Measurements from ENCODE around the gene OR6V1. TPM values are rescaled to one million over a fixed set of nuclear protein-coding genes. Genes with fewer than 3 reads are reported as not detected.
"Not testable (repeated sequence)": the region's sequence is repeated elsewhere in the genome, so short reads cannot be mapped to it uniquely, and the experiment has no call there.

The OR6V1 gene
- total and polyA plus RNA-seq, 2 donors = 0.02 TPM; not detected in 1

GRCh38 chr7:143050931-143051330 lies 1.2 kb upstream of the OR6V1 start:
- no peak for DNase-seq (ENCODE audit: low read depth in 6 of 9, low spot score in 9 of 9)
- Histone ChIP-seq H3K4me3 (ENCODE audit: low read length in 2 of 2) (no peak overlapping the region), H3K27me3 (ENCODE audit: control insufficient read depth in 2 of 2, insufficient read depth in 1 of 2, low read length in 1 of 2) (no peaks in the 10 kb centered on the region), H3K4me1 (ENCODE audit: control insufficient read depth in 2 of 2, insufficient read depth in 2 of 2, low read length in 2 of 2) (no peaks in the 10 kb centered on the region), H3K36me3 (ENCODE audit: control insufficient read depth in 2 of 2, insufficient read depth in 2 of 2, low read length in 1 of 2) (no peaks in the 10 kb centered on the region), H3K27ac (ENCODE audit: low read depth in 1 of 2, low read length in 1 of 2) (no peak overlapping the region), H3K9me3 (ENCODE audit: control insufficient read depth in 2 of 2, insufficient read depth in 1 of 2, low read length in 1 of 2) (peaks cover 0 to 3% of the 10 kb centered on the region in 2 donors)
- WGBS = 88% methylated on average over 9 of the region's 9 CpGs

DNA sequence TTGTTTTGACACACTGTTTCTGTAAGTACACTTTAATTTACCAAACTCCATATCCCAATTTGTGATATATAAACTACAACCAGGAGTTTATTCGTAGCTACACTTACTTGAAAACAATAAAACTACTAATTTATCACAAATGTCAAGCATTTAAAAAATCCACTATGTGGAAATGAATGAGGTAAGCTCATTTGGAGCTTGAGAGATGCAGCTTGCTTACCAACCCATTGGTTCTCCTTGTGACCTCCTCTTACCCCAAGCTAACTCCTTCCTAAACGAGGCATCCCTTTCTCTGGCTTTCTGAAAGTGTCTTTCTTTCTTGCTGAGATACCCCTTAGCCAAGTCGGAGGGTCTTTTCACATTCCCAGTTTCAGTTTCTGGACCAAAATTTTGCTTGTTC lies 2.5 kb downstream of the OR6V1 start:
- Histone ChIP-seq H3K9me3 (ENCODE audit: control insufficient read depth in 2 of 2, insufficient read depth in 1 of 2, low read length in 1 of 2) (peaks cover 0 to 3% of the 10 kb centered on the region in 2 donors), H3K27me3 (ENCODE audit: control insufficient read depth in 2 of 2, insufficient read depth in 1 of 2, low read length in 1 of 2) (no peaks in the 10 kb centered on the region), H3K36me3 (ENCODE audit: control insufficient read depth in 2 of 2, insufficient read depth in 2 of 2, low read length in 1 of 2) (no peaks in the 10 kb centered on the region), H3K4me1 (ENCODE audit: control insufficient read depth in 2 of 2, insufficient read depth in 2 of 2, low read length in 2 of 2) (no peaks in the 10 kb centered on the region), H3K27ac (ENCODE audit: low read depth in 1 of 2, low read length in 1 of 2) (no peak overlapping the region), H3K4me3 (ENCODE audit: low read length in 2 of 2) (no peak overlapping the region)
- WGBS = 94% methylated on average over 3 of the region's 3 CpGs
- no peak for DNase-seq (ENCODE audit: low read depth in 6 of 9, low spot score in 9 of 9)

- Histone ChIP-seq H3K4me3 (ENCODE audit: low read length in 2 of 2) (no peak overlapping the region), H3K4me1 (ENCODE audit: control insufficient read depth in 2 of 2, insufficient read depth in 2 of 2, low read length in 2 of 2) (no peaks in the 10 kb centered on the region), H3K36me3 (ENCODE audit: control insufficient read depth in 2 of 2, insufficient read depth in 2 of 2, low read length in 1 of 2) (no peaks in the 10 kb centered on the region), H3K27ac (ENCODE audit: low read depth in 1 of 2, low read length in 1 of 2) (no peak overlapping the region), H3K27me3 (ENCODE audit: control insufficient read depth in 2 of 2, insufficient read depth in 1 of 2, low read length in 1 of 2) (no peaks in the 10 kb centered on the region), H3K9me3 (ENCODE audit: control insufficient read depth in 2 of 2, insufficient read depth in 1 of 2, low read length in 1 of 2) (peaks cover 0 to 3% of the 10 kb centered on the region in 2 donors)
- DNase-seq (ENCODE audit: low read depth in 6 of 9, low spot score in 9 of 9) = no peak
These were observed 3.6 kb downstream of the OR6V1 start for GRCh38 chr7:143055754-143056153.

GRCh38 chr7:143063741-143064140 lies 11.6 kb downstream of the OR6V1 start:
- H3K27ac ChIP-seq (ENCODE audit: low read depth in 1 of 2, low read length in 1 of 2) = no peak overlapping the region
- H3K9me3 ChIP-seq (ENCODE audit: control insufficient read depth in 2 of 2, insufficient read depth in 1 of 2, low read length in 1 of 2) = no peaks in the 10 kb centered on the region
- WGBS = 94% methylated on average over 3 of the region's 3 CpGs
- H3K27me3 ChIP-seq (ENCODE audit: control insufficient read depth in 2 of 2, insufficient read depth in 1 of 2, low read length in 1 of 2) = no peaks in the 10 kb centered on the region
- no peak for DNase-seq (ENCODE audit: low read depth in 6 of 9, low spot score in 9 of 9)
- no peaks in the 10 kb centered on the region for H3K4me1 ChIP-seq (ENCODE audit: control insufficient read depth in 2 of 2, insufficient read depth in 2 of 2, low read length in 2 of 2)
- no peak overlapping the region for H3K4me3 ChIP-seq (ENCODE audit: low read length in 2 of 2)
- H3K36me3 ChIP-seq (ENCODE audit: control insufficient read depth in 2 of 2, insufficient read depth in 2 of 2, low read length in 1 of 2) = no peaks in the 10 kb centered on the region

GRCh38 chr7:143068446-143068845 lies 16.3 kb downstream of the OR6V1 start:
- Histone ChIP-seq H3K4me1 (ENCODE audit: control insufficient read depth in 2 of 2, insufficient read depth in 2 of 2, low read length in 2 of 2) (no peaks in the 10 kb centered on the region), H3K27ac (ENCODE audit: low read depth in 1 of 2, low read length in 1 of 2) (no peak overlapping the region), H3K36me3 (ENCODE audit: control insufficient read depth in 2 of 2, insufficient read depth in 2 of 2, low read length in 1 of 2) (no peaks in the 10 kb centered on the region), H3K27me3 (ENCODE audit: control insufficient read depth in 2 of 2, insufficient read depth in 1 of 2, low read length in 1 of 2) (no peaks in the 10 kb centered on the region), H3K4me3 (ENCODE audit: low read length in 2 of 2) (no peak overlapping the region), H3K9me3 (ENCODE audit: control insufficient read depth in 2 of 2, insufficient read depth in 1 of 2, low read length in 1 of 2) (no peaks in the 10 kb centered on the region)
- DNase-seq (ENCODE audit: low read depth in 6 of 9, low spot score in 9 of 9) = no peak
- WGBS = 97% methylated on average over 2 of the region's 2 CpGs

DNA sequence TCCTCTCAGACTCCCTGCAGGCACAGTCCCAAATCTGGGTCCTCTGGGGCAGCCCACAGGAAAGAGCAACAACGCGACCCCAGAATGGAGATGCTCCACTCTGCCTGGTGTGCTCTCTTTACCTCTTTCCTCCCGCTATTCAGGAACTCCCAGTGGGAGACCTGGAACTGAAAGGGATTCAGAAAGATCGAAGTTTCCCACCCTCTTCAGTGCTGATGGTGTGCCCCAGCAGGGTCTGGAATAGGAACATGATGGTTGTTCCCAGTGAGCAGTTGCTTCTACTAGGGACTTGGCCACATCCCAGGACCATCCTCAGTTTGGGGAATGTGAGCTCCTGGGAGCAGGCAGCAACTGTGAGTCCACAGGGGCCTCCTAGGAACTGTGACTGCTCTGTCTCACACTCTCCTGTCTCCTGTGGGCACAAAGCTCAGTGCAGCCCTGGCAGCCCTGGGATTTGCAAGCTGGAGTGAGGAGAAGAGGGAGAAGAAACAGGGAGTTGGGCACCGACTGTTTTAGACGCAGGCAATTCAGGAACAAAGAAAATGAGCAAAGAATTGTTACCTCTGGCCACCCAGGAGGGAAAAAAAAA lies 17.9 kb downstream of the OR6V1 start:
- Histone ChIP-seq H3K36me3 (ENCODE audit: control insufficient read depth in 2 of 2, insufficient read depth in 2 of 2, low read length in 1 of 2) (no peaks in the 10 kb centered on the region), H3K4me3 (ENCODE audit: low read length in 2 of 2) (no peak overlapping the region), H3K27me3 (ENCODE audit: control insufficient read depth in 2 of 2, insufficient read depth in 1 of 2, low read length in 1 of 2) (no peaks in the 10 kb centered on the region), H3K4me1 (ENCODE audit: control insufficient read depth in 2 of 2, insufficient read depth in 2 of 2, low read length in 2 of 2) (no peaks in the 10 kb centered on the region), H3K27ac (ENCODE audit: low read depth in 1 of 2, low read length in 1 of 2) (no peak overlapping the region), H3K9me3 (ENCODE audit: control insufficient read depth in 2 of 2, insufficient read depth in 1 of 2, low read length in 1 of 2) (no peaks in the 10 kb centered on the region)
- WGBS = 85% methylated on average over 6 of the region's 6 CpGs
- no peak for DNase-seq (ENCODE audit: low read depth in 6 of 9, low spot score in 9 of 9)

- WGBS = 97% methylated on average over 3 of the region's 3 CpGs
- Histone ChIP-seq H3K36me3 (ENCODE audit: control insufficient read depth in 2 of 2, insufficient read depth in 2 of 2, low read length in 1 of 2) (no peaks in the 10 kb centered on the region), H3K9me3 (ENCODE audit: control insufficient read depth in 2 of 2, insufficient read depth in 1 of 2, low read length in 1 of 2) (no peaks in the 10 kb centered on the region), H3K27ac (ENCODE audit: low read depth in 1 of 2, low read length in 1 of 2) (no peak overlapping the region), H3K4me3 (ENCODE audit: low read length in 2 of 2) (no peak overlapping the region), H3K4me1 (ENCODE audit: control insufficient read depth in 2 of 2, insufficient read depth in 2 of 2, low read length in 2 of 2) (no peaks in the 10 kb centered on the region), H3K27me3 (ENCODE audit: control insufficient read depth in 2 of 2, insufficient read depth in 1 of 2, low read length in 1 of 2) (no peaks in the 10 kb centered on the region)
- no peak for DNase-seq (ENCODE audit: low read depth in 6 of 9, low spot score in 9 of 9)
These were observed 21.4 kb downstream of the OR6V1 start for GRCh38 chr7:143073556-143073955.

DNA sequence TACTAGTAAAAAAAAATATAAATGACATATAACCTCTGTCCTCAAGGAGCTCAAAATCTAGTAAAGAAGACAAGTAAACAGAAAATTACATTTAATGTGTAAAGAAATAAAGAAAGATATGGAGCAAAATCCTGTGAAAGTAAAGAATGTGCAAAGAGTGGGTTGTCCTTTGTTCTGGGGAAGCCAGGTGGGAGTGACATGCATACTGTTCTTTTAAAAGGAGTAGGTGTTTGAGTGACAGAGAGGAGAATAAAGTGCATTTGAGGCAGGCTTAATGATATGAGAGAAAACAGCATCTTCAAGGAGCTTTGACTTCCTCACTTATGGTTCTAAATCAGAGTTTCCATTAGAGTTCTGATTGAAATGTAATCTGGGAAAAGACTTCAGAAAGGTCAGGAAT lies 22.0 kb downstream of the OR6V1 start:
- DNase-seq (ENCODE audit: low read depth in 6 of 9, low spot score in 9 of 9) = no peak
- no peaks in the 10 kb centered on the region for H3K36me3 ChIP-seq (ENCODE audit: control insufficient read depth in 2 of 2, insufficient read depth in 2 of 2, low read length in 1 of 2)

DNA sequence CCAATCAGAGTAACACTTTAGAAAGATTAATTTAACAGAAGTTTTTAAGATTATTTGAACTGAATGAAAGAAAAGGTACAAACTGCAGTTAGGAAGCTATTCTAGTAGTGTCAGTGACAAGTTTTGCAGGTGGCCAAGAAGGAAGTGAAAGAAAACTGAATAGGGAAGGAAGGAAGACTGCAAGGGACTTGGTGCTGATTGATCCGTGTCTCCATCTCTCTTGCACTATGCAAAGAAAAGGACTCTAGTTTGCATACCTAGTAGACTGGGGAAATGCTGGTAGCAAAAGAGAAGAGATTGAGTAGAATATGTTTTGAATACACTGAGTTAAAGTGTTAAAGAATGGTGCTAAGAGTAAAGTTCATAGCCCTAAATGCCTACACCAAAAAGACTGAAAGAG lies 33.0 kb downstream of the OR6V1 start:
- 29% methylated on average over 1 of the region's 1 CpG for WGBS
- Histone ChIP-seq H3K4me1 (ENCODE audit: control insufficient read depth in 2 of 2, insufficient read depth in 2 of 2, low read length in 2 of 2) (no peaks in the 10 kb centered on the region), H3K9me3 (ENCODE audit: control insufficient read depth in 2 of 2, insufficient read depth in 1 of 2, low read length in 1 of 2) (no peaks in the 10 kb centered on the region), H3K4me3 (ENCODE audit: low read length in 2 of 2) (no peak overlapping the region), H3K36me3 (ENCODE audit: control insufficient read depth in 2 of 2, insufficient read depth in 2 of 2, low read length in 1 of 2) (no peaks in the 10 kb centered on the region), H3K27me3 (ENCODE audit: control insufficient read depth in 2 of 2, insufficient read depth in 1 of 2, low read length in 1 of 2) (no peaks in the 10 kb centered on the region), H3K27ac (ENCODE audit: low read depth in 1 of 2, low read length in 1 of 2) (no peak overlapping the region)
- DNase-seq (ENCODE audit: low read depth in 6 of 9, low spot score in 9 of 9) = no peak

More for the DNA sequence above, 22.0 kb downstream of the OR6V1 start:
- Histone ChIP-seq H3K4me1 (ENCODE audit: control insufficient read depth in 2 of 2, insufficient read depth in 2 of 2, low read length in 2 of 2) (no peaks in the 10 kb centered on the region), H3K4me3 (ENCODE audit: low read length in 2 of 2) (no peak overlapping the region), H3K9me3 (ENCODE audit: control insufficient read depth in 2 of 2, insufficient read depth in 1 of 2, low read length in 1 of 2) (no peaks in the 10 kb centered on the region), H3K27me3 (ENCODE audit: control insufficient read depth in 2 of 2, insufficient read depth in 1 of 2, low read length in 1 of 2) (no peaks in the 10 kb centered on the region), H3K27ac (ENCODE audit: low read depth in 1 of 2, low read length in 1 of 2) (no peak overlapping the region)

- not testable (repeated sequence) for H3K4me1 ChIP-seq (ENCODE audit: control insufficient read depth in 2 of 2, insufficient read depth in 2 of 2, low read length in 2 of 2); H3K36me3 ChIP-seq (ENCODE audit: control insufficient read depth in 2 of 2, insufficient read depth in 2 of 2, low read length in 1 of 2); H3K27me3 ChIP-seq (ENCODE audit: control insufficient read depth in 2 of 2, insufficient read depth in 1 of 2, low read length in 1 of 2); H3K4me3 ChIP-seq (ENCODE audit: low read length in 2 of 2); H3K9me3 ChIP-seq (ENCODE audit: control insufficient read depth in 2 of 2, insufficient read depth in 1 of 2, low read length in 1 of 2); H3K27ac ChIP-seq (ENCODE audit: low read depth in 1 of 2, low read length in 1 of 2); DNase-seq (ENCODE audit: low read depth in 6 of 9, low spot score in 9 of 9)
- WGBS = 96% methylated on average over 3 of the region's 3 CpGs
These were observed 33.5 kb downstream of the OR6V1 start for GRCh38 chr7:143085610-143086009.

Measured in thymus (tissue), 11 donors.